ENCODE measurements around the gene DLG1. TPM values are rescaled to one million over a fixed set of nuclear protein-coding genes. Genes with fewer than 3 reads are reported as not detected.

DLG1 gene
- total and polyA plus RNA-seq, 2 experiments from 2014 or later = 27.6 to 98.0 TPM

DNA sequence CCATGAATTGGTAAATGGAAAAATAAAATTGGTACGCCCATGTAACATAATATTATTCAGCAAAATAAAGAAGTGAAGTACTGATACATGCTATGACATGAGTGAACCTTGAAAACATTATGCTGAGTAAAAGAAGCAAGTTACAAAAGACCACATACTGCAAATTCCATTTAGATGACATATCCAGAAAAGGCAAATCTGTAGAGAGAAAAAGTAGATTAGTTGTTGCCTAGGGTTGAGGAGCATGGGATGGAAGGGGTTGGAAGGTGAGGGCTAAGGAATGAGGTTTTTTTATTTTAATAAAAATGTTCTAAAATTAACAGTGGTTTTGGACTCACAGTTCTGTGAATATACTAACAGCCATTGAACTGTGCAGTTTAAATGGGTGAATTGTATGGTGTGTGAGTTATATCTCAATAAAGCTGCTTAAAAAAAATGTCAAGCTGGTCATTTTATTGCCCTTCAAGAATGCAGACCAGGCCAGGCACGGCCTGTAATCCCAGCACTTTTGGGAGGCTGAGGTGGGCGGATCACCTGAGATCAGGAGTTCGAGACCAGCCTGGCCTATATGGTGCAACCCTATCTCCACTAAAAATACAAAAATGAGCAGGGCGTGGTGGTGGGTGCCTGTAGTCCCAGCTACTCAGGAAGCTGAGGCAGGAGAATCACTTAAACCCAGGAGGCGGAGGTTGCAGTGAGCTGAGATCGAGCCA, 8.1 kb upstream of the DLG1 start:
- peaks cover 37% of the 10 kb centered on the region for H3K4me1 Mint-ChIP-seq
- H3K4me3 Mint-ChIP-seq = no peak overlapping the region
- peaks cover 4% of the 10 kb centered on the region; the same call in 1 of the 2 replicates for H3K9me2 ChIP-seq (ENCODE audit: insufficient read depth)

More for the DNA sequence above, 8.1 kb upstream of the DLG1 start:
- Histone ChIP-seq H3F3A (replicated peaks; ENCODE audit: low read depth) (no peaks in the 10 kb centered on the region), H2AFZ (no peak overlapping the region), H3K4me2 (no peak overlapping the region), H3K79me2 (replicated peaks; ENCODE audit: insufficient read depth) (no peaks in the 10 kb centered on the region), H3K4me1 (ENCODE audit: insufficient read depth) (peaks cover 24% of the 10 kb centered on the region), H3K4me3 (no peak overlapping the region), H3K27me3 (ENCODE audit: insufficient read depth) (no peaks in the 10 kb centered on the region), H4K20me1 (replicated peaks; ENCODE audit: insufficient read depth) (no peaks in the 10 kb centered on the region), H3K36me3 (ENCODE audit: insufficient read depth) (no peaks in the 10 kb centered on the region), H3K27ac (ENCODE audit: low read depth) (no peak overlapping the region)
- Mint-ChIP-seq H3K27ac (no peak overlapping the region), H3K9me3 (no peaks in the 10 kb centered on the region), H3K36me3 (ENCODE audit: low read depth) (no peaks in the 10 kb centered on the region), H3K27me3 (ENCODE audit: insufficient read depth, low read depth, poor library complexity) (peaks cover 1% of the 10 kb centered on the region)
- DNase-seq (ENCODE audit: low spot score) = no peak
- ATAC-seq = no peak
- TF ChIP-seq, protein P1, sequence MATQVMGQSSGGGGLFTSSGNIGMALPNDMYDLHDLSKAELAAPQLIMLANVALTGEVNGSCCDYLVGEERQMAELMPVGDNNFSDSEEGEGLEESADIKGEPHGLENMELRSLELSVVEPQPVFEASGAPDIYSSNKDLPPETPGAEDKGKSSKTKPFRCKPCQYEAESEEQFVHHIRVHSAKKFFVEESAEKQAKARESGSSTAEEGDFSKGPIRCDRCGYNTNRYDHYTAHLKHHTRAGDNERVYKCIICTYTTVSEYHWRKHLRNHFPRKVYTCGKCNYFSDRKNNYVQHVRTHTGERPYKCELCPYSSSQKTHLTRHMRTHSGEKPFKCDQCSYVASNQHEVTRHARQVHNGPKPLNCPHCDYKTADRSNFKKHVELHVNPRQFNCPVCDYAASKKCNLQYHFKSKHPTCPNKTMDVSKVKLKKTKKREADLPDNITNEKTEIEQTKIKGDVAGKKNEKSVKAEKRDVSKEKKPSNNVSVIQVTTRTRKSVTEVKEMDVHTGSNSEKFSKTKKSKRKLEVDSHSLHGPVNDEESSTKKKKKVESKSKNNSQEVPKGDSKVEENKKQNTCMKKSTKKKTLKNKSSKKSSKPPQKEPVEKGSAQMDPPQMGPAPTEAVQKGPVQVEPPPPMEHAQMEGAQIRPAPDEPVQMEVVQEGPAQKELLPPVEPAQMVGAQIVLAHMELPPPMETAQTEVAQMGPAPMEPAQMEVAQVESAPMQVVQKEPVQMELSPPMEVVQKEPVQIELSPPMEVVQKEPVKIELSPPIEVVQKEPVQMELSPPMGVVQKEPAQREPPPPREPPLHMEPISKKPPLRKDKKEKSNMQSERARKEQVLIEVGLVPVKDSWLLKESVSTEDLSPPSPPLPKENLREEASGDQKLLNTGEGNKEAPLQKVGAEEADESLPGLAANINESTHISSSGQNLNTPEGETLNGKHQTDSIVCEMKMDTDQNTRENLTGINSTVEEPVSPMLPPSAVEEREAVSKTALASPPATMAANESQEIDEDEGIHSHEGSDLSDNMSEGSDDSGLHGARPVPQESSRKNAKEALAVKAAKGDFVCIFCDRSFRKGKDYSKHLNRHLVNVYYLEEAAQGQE (IDR thresholded peaks at IDR 0.05; ENCODE audit: unreplicated experiment) = no peak
- TF ChIP-seq EZH2 (IDR thresholded peaks at IDR 0.05; ENCODE audit: low read depth, unreplicated experiment) = no peak
- TF ChIP-seq POLR2AphosphoS5 (IDR thresholded peaks at IDR 0.05; ENCODE audit: low read depth) = no peak
- TF ChIP-seq CREB1 (CRISPR knock-in tag; IDR thresholded peaks at IDR 0.05; ENCODE audit: low read depth) = no peak
- TF ChIP-seq, protein P2, sequence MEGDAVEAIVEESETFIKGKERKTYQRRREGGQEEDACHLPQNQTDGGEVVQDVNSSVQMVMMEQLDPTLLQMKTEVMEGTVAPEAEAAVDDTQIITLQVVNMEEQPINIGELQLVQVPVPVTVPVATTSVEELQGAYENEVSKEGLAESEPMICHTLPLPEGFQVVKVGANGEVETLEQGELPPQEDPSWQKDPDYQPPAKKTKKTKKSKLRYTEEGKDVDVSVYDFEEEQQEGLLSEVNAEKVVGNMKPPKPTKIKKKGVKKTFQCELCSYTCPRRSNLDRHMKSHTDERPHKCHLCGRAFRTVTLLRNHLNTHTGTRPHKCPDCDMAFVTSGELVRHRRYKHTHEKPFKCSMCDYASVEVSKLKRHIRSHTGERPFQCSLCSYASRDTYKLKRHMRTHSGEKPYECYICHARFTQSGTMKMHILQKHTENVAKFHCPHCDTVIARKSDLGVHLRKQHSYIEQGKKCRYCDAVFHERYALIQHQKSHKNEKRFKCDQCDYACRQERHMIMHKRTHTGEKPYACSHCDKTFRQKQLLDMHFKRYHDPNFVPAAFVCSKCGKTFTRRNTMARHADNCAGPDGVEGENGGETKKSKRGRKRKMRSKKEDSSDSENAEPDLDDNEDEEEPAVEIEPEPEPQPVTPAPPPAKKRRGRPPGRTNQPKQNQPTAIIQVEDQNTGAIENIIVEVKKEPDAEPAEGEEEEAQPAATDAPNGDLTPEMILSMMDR (conservative IDR thresholded peaks at IDR 0.05; ENCODE audit: low read depth in 2 of 2) = no peak
- no peak for TF ChIP-seq STAT1 (IDR thresholded peaks at IDR 0.05; ENCODE audit: unreplicated experiment)
- TF ChIP-seq JUNB (IDR thresholded peaks at IDR 0.05; ENCODE audit: unreplicated experiment) = no peak
- TF ChIP-seq, protein P3, sequence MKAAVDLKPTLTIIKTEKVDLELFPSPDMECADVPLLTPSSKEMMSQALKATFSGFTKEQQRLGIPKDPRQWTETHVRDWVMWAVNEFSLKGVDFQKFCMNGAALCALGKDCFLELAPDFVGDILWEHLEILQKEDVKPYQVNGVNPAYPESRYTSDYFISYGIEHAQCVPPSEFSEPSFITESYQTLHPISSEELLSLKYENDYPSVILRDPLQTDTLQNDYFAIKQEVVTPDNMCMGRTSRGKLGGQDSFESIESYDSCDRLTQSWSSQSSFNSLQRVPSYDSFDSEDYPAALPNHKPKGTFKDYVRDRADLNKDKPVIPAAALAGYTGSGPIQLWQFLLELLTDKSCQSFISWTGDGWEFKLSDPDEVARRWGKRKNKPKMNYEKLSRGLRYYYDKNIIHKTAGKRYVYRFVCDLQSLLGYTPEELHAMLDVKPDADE (IDR thresholded peaks at IDR 0.05) = no peak
- no peak for TF ChIP-seq ZNF114 (CRISPR knock-in tag; IDR thresholded peaks at IDR 0.05)
- TF ChIP-seq ZNF331 (CRISPR knock-in tag; IDR thresholded peaks at IDR 0.05; ENCODE audit: low read depth) = no peak
- TF ChIP-seq, protein P4, sequence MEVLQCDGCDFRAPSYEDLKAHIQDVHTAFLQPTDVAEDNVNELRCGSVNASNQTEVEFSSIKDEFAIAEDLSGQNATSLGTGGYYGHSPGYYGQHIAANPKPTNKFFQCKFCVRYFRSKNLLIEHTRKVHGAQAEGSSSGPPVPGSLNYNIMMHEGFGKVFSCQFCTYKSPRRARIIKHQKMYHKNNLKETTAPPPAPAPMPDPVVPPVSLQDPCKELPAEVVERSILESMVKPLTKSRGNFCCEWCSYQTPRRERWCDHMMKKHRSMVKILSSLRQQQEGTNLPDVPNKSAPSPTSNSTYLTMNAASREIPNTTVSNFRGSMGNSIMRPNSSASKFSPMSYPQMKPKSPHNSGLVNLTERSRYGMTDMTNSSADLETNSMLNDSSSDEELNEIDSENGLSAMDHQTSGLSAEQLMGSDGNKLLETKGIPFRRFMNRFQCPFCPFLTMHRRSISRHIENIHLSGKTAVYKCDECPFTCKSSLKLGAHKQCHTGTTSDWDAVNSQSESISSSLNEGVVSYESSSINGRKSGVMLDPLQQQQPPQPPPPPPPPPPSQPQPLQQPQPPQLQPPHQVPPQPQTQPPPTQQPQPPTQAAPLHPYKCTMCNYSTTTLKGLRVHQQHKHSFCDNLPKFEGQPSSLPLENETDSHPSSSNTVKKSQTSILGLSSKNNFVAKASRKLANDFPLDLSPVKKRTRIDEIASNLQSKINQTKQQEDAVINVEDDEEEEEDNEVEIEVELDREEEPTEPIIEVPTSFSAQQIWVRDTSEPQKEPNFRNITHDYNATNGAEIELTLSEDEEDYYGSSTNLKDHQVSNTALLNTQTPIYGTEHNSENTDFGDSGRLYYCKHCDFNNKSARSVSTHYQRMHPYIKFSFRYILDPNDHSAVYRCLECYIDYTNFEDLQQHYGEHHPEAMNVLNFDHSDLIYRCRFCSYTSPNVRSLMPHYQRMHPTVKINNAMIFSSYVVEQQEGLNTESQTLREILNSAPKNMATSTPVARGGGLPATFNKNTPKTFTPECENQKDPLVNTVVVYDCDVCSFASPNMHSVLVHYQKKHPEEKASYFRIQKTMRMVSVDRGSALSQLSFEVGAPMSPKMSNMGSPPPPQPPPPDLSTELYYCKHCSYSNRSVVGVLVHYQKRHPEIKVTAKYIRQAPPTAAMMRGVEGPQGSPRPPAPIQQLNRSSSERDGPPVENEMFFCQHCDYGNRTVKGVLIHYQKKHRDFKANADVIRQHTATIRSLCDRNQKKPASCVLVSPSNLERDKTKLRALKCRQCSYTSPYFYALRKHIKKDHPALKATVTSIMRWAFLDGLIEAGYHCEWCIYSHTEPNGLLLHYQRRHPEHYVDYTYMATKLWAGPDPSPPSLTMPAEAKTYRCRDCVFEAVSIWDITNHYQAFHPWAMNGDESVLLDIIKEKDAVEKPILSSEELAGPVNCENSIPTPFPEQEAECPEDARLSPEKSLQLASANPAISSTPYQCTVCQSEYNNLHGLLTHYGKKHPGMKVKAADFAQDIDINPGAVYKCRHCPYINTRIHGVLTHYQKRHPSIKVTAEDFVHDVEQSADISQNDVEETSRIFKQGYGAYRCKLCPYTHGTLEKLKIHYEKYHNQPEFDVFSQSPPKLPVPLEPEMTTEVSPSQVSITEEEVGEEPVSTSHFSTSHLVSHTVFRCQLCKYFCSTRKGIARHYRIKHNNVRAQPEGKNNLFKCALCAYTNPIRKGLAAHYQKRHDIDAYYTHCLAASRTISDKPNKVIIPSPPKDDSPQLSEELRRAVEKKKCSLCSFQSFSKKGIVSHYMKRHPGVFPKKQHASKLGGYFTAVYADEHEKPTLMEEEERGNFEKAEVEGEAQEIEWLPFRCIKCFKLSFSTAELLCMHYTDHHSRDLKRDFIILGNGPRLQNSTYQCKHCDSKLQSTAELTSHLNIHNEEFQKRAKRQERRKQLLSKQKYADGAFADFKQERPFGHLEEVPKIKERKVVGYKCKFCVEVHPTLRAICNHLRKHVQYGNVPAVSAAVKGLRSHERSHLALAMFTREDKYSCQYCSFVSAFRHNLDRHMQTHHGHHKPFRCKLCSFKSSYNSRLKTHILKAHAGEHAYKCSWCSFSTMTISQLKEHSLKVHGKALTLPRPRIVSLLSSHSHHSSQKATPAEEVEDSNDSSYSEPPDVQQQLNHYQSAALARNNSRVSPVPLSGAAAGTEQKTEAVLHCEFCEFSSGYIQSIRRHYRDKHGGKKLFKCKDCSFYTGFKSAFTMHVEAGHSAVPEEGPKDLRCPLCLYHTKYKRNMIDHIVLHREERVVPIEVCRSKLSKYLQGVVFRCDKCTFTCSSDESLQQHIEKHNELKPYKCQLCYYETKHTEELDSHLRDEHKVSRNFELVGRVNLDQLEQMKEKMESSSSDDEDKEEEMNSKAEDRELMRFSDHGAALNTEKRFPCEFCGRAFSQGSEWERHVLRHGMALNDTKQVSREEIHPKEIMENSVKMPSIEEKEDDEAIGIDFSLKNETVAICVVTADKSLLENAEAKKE (CRISPR knock-in tag; IDR thresholded peaks at IDR 0.05) = no peak
- no peak for TF ChIP-seq EZH2phosphoT487 (IDR thresholded peaks at IDR 0.05; ENCODE audit: unreplicated experiment)
- TF ChIP-seq NANOG (IDR thresholded peaks at IDR 0.05; ENCODE audit: borderline replicate concordance) = no peak
